Neural progenitor cell (in vitro differentiated cells): ENCODE data around the gene INTS6L. TPM values are rescaled to one million over a fixed set of nuclear protein-coding genes. Genes with fewer than 3 reads are reported as not detected.

Experiments used
- DNase-seq: peaks from one replicate; pipeline ENCODE4 v3.0.0-alpha.2; 2016; ENCODE audit warnings: low spot score
- H2AFZ ChIP-seq: fragments of 200-600 bp; sonication (generic); replicated peaks from 2 replicates; pipeline ENCODE4 v1.6.1; 2016; ENCODE audit warnings: antibody characterized with exemption
- H3F3A ChIP-seq: fragments of 200-600 bp; sonication (generic); 2 replicates; pipeline ENCODE4 v1.6.1; 2016; ENCODE audit warnings: antibody characterized with exemption, low read depth
- H3K27ac ChIP-seq: fragments of 200-600 bp; sonication (generic); 2 replicates; pipeline ENCODE4 v1.5.1; 2016; ENCODE audit warnings: mild to moderate bottlenecking
- H3K27me3 ChIP-seq: fragments of 200-600 bp; sonication (generic); 2 replicates; pipeline ENCODE4 v1.6.1; 2016; ENCODE audit warnings: mild to moderate bottlenecking, moderate library complexity
- H3K36me3 ChIP-seq: fragments of 200-600 bp; sonication (generic); 2 replicates; pipeline ENCODE4 v1.5.1; 2016
- H3K4me1 ChIP-seq: fragments of 200-600 bp; sonication (generic); 2 replicates; pipeline ENCODE4 v1.6.1; 2016; ENCODE audit warnings: mixed run types
- H3K4me2 ChIP-seq: fragments of 200-600 bp; sonication (generic); 2 replicates; pipeline ENCODE4 v1.6.1; 2016
- H3K4me3 ChIP-seq: fragments of 200-600 bp; sonication (generic); 2 replicates; pipeline ENCODE4 v1.5.1; 2016
- H3K79me2 ChIP-seq: fragments of 200-600 bp; sonication (generic); 2 replicates; pipeline ENCODE4 v1.6.1; 2016; ENCODE audit warnings: low read depth
- H3K9ac ChIP-seq: fragments of 200-600 bp; sonication (generic); 2 replicates; pipeline ENCODE4 v1.6.1; 2016
- H3K9me3 ChIP-seq: fragments of 200-600 bp; sonication (generic); 2 replicates; pipeline ENCODE4 v1.5.1; 2016; ENCODE audit warnings: low read depth
- H4K20me1 ChIP-seq: fragments of 200-600 bp; sonication (generic); 2 replicates; pipeline ENCODE4 v1.6.1; 2016; ENCODE audit warnings: low read depth
- H3K27ac Mint-ChIP-seq: 3 replicates; pipeline ENCODE4 v1.8.0; 2021; ENCODE audit warnings: mixed read lengths
- H3K27me3 Mint-ChIP-seq: 2 replicates; pipeline ENCODE4 v1.8.0; 2022; ENCODE audit warnings: low read depth, mild to moderate bottlenecking, inconsistent platforms, moderate library complexity, mixed read lengths; ENCODE audit not compliant: insufficient read depth
- H3K36me3 Mint-ChIP-seq: 3 replicates; pipeline ENCODE4 v1.8.0; 2021; ENCODE audit warnings: mixed read lengths
- H3K4me1 Mint-ChIP-seq: 3 replicates; pipeline ENCODE4 v1.8.0; 2021; ENCODE audit warnings: mixed read lengths
- H3K4me3 Mint-ChIP-seq: 3 replicates; pipeline ENCODE4 v1.8.0; 2021; ENCODE audit warnings: mild to moderate bottlenecking, moderate library complexity, mixed read lengths
- H3K9me3 Mint-ChIP-seq: 3 replicates; pipeline ENCODE4 v1.8.0; 2020; ENCODE audit warnings: mixed read lengths
- CTCF ChIP-seq: fragments of 200-600 bp; sonication (generic); IDR thresholded peaks from 2 replicates; pipeline ENCODE4 v1.5.1; 2017; ENCODE audit warnings: antibody characterized with exemption, mild to moderate bottlenecking
- EZH2 ChIP-seq: fragments of 200-600 bp; sonication (generic); IDR thresholded peaks from 2 replicates; pipeline ENCODE4 v1.6.1; 2017; ENCODE audit warnings: antibody characterized with exemption, mild to moderate bottlenecking, moderate library complexity
- EZH2phosphoT487 ChIP-seq: fragments of 200-600 bp; sonication (generic); IDR thresholded peaks from 2 replicates; pipeline ENCODE4 v1.6.1; 2017; ENCODE audit warnings: antibody characterized with exemption
- total RNA-seq: library from RNA; depleted of rRNA; stranded (reverse); fragments of >200 nt; gene quantifications from 2 replicates; pipeline ENCODE4 v1.2.3, GENCODE V29; 2015; ENCODE audit warnings: low replicate concordance

Gene INTS6L
- total RNA-seq, 1 donor from 2014 or later = 18.3 TPM

- no peaks in the 10 kb centered on the region for H4K20me1 ChIP-seq
- no peaks in the 10 kb centered on the region for H3F3A ChIP-seq
- no peak for DNase-seq
- no peak overlapping the region for H3K9ac ChIP-seq
- no peak overlapping the region for H3K4me3 ChIP-seq
- no peak overlapping the region for H3K27ac ChIP-seq
- H3K36me3 ChIP-seq = no peaks in the 10 kb centered on the region
- TF ChIP-seq EZH2 (no peak), CTCF (no peak), EZH2phosphoT487 (no peak)
- no peak overlapping the region for H2AFZ ChIP-seq
- Mint-ChIP-seq H3K36me3 (no peaks in the 10 kb centered on the region), H3K9me3 (no peaks in the 10 kb centered on the region), H3K4me3 (no peak overlapping the region), H3K27ac (no peak overlapping the region), H3K27me3 (peaks cover 4% of the 10 kb centered on the region), H3K4me1 (no peaks in the 10 kb centered on the region)
- H3K79me2 ChIP-seq = no peaks in the 10 kb centered on the region
- no peak overlapping the region for H3K4me2 ChIP-seq
- H3K4me1 ChIP-seq = no peaks in the 10 kb centered on the region
- no peaks in the 10 kb centered on the region for H3K9me3 ChIP-seq
- H3K27me3 ChIP-seq = no peaks in the 10 kb centered on the region
Measured at GRCh38 chrX:135480076-135480475, 40.4 kb upstream of the INTS6L start.

- Mint-ChIP-seq H3K27ac (no peak overlapping the region), H3K36me3 (no peaks in the 10 kb centered on the region), H3K9me3 (no peaks in the 10 kb centered on the region), H3K4me1 (no peaks in the 10 kb centered on the region), H3K4me3 (no peak overlapping the region), H3K27me3 (peaks cover 4% of the 10 kb centered on the region)
- Histone ChIP-seq H3K79me2 (no peaks in the 10 kb centered on the region), H3K9ac (no peak overlapping the region), H3K4me2 (no peak overlapping the region), H3F3A (no peaks in the 10 kb centered on the region), H3K4me3 (no peak overlapping the region), H3K36me3 (no peaks in the 10 kb centered on the region), H2AFZ (no peak overlapping the region), H3K9me3 (no peaks in the 10 kb centered on the region), H3K27me3 (no peaks in the 10 kb centered on the region), H3K27ac (no peak overlapping the region), H3K4me1 (no peaks in the 10 kb centered on the region), H4K20me1 (no peaks in the 10 kb centered on the region)
- TF ChIP-seq EZH2phosphoT487 (no peak), EZH2 (no peak), CTCF (no peak)
- DNase-seq = no peak
Measured at GRCh38 chrX:135481696-135482179, 38.7 kb upstream of the INTS6L start.

- H3K4me1 ChIP-seq = no peaks in the 10 kb centered on the region
- Mint-ChIP-seq H3K27me3 (peaks cover 4% of the 10 kb centered on the region), H3K4me3 (no peak overlapping the region), H3K27ac (no peak overlapping the region), H3K9me3 (no peaks in the 10 kb centered on the region), H3K36me3 (no peaks in the 10 kb centered on the region), H3K4me1 (no peaks in the 10 kb centered on the region)
- no peaks in the 10 kb centered on the region for H3F3A ChIP-seq
- peak overlapping the region; percentile 29 for H2AFZ ChIP-seq
- peak; percentile 31 for DNase-seq
- H3K9me3 ChIP-seq = no peaks in the 10 kb centered on the region
- TF ChIP-seq EZH2 (no peak), CTCF (peak; percentile 58)
- H3K4me2 ChIP-seq = no peak overlapping the region
- no peaks in the 10 kb centered on the region for H3K79me2 ChIP-seq
- no peaks in the 10 kb centered on the region for H3K27me3 ChIP-seq
- H3K27ac ChIP-seq = no peak overlapping the region
- no peaks in the 10 kb centered on the region for H3K36me3 ChIP-seq
- no peaks in the 10 kb centered on the region for H4K20me1 ChIP-seq
- H3K9ac ChIP-seq = no peak overlapping the region
- no peak overlapping the region for H3K4me3 ChIP-seq
Measured at GRCh38 chrX:135484641-135485289, 35.7 kb upstream of the INTS6L start.
